Measurements from ENCODE around the gene HMGA1. TPM values are rescaled to one million over a fixed set of nuclear protein-coding genes. Genes with fewer than 3 reads are reported as not detected.

The HMGA1 gene
- polyA plus RNA-seq, 1 donor from 2014 or later = 31.5 TPM

- no peaks in the 10 kb centered on the region for H3K9me3 ChIP-seq (ENCODE audit: low read length)
- H3K9ac ChIP-seq (ENCODE audit: low read length) = no peak overlapping the region
- TF ChIP-seq EP300 (conservative IDR thresholded peaks at IDR 0.05; ENCODE audit: poor library complexity, severe bottlenecking) (no peak), CTCF (IDR thresholded peaks at IDR 0.05; ENCODE audit: poor library complexity, severe bottlenecking) (no peak), TAF1 (IDR thresholded peaks at IDR 0.05; ENCODE audit: low read depth) (no peak), SMC3 (conservative IDR thresholded peaks at IDR 0.05; ENCODE audit: poor library complexity) (no peak), POLR2AphosphoS5 (IDR thresholded peaks at IDR 0.05) (no peak), RAD21 (conservative IDR thresholded peaks at IDR 0.05) (no peak), REST (IDR thresholded peaks at IDR 0.05; ENCODE audit: borderline replicate concordance) (no peak), EZH2 (IDR thresholded peaks at IDR 0.05; ENCODE audit: borderline replicate concordance, insufficient read depth, low read length, poor library complexity, severe bottlenecking) (no peak)
- H3F3A ChIP-seq (ENCODE audit: insufficient read depth, low read length, poor library complexity, severe bottlenecking) = no peaks in the 10 kb centered on the region
- H2AFZ ChIP-seq (ENCODE audit: low read depth, low read length) = no peak overlapping the region
- peaks cover 4% of the 10 kb centered on the region for H4K20me1 ChIP-seq (ENCODE audit: insufficient read depth)
- H3K9me2 ChIP-seq (ENCODE audit: insufficient read depth, low read length) = no peaks in the 10 kb centered on the region
- peaks cover 24% of the 10 kb centered on the region for H3K79me2 ChIP-seq (replicated peaks; ENCODE audit: insufficient read depth, low read length)
- H3K27ac ChIP-seq (ENCODE audit: low read length) = no peak overlapping the region
- no peak overlapping the region for H3K4me3 ChIP-seq (ENCODE audit: low read length)
- no peak overlapping the region for H3K4me2 ChIP-seq (ENCODE audit: low read length)
- H3K36me3 ChIP-seq (ENCODE audit: insufficient read depth, low read length) = no peaks in the 10 kb centered on the region
- H3K27me3 ChIP-seq (ENCODE audit: insufficient read depth, low read depth, low read length) = peaks cover 5% of the 10 kb centered on the region
Measured at GRCh38 chr6:34240329-34241248, 3.9 kb downstream of the HMGA1 start.

- H3K9ac ChIP-seq (ENCODE audit: low read length) = no peak overlapping the region
- H2AFZ ChIP-seq (ENCODE audit: low read depth, low read length) = no peak overlapping the region
- H3K36me3 ChIP-seq (ENCODE audit: insufficient read depth, low read length) = no peaks in the 10 kb centered on the region
- no peak overlapping the region for H3K4me2 ChIP-seq (ENCODE audit: low read length)
- TF ChIP-seq POLR2AphosphoS5 (IDR thresholded peaks at IDR 0.05) (no peak), RAD21 (conservative IDR thresholded peaks at IDR 0.05) (no peak), SMC3 (conservative IDR thresholded peaks at IDR 0.05; ENCODE audit: poor library complexity) (no peak), CTCF (IDR thresholded peaks at IDR 0.05; ENCODE audit: poor library complexity, severe bottlenecking) (no peak), EZH2 (IDR thresholded peaks at IDR 0.05; ENCODE audit: borderline replicate concordance, insufficient read depth, low read length, poor library complexity, severe bottlenecking) (no peak), TAF1 (IDR thresholded peaks at IDR 0.05; ENCODE audit: low read depth) (no peak), REST (IDR thresholded peaks at IDR 0.05; ENCODE audit: borderline replicate concordance) (no peak), MXI1 (conservative IDR thresholded peaks at IDR 0.05; ENCODE audit: poor library complexity, severe bottlenecking) (no peak), EP300 (conservative IDR thresholded peaks at IDR 0.05; ENCODE audit: poor library complexity, severe bottlenecking) (no peak)
- H3K79me2 ChIP-seq (replicated peaks; ENCODE audit: insufficient read depth, low read length) = peaks cover 24% of the 10 kb centered on the region
- H4K20me1 ChIP-seq (ENCODE audit: insufficient read depth) = peaks cover 4% of the 10 kb centered on the region
- no peak overlapping the region for H3K27ac ChIP-seq (ENCODE audit: low read length)
- no peaks in the 10 kb centered on the region for H3F3A ChIP-seq (ENCODE audit: insufficient read depth, low read length, poor library complexity, severe bottlenecking)
- H3K9me2 ChIP-seq (ENCODE audit: insufficient read depth, low read length) = no peaks in the 10 kb centered on the region
- H3K27me3 ChIP-seq (ENCODE audit: insufficient read depth, low read depth, low read length) = no peaks in the 10 kb centered on the region
- H3K9me3 ChIP-seq (ENCODE audit: low read length) = no peaks in the 10 kb centered on the region
- no peak overlapping the region for H3K4me3 ChIP-seq (ENCODE audit: low read length)
Measured at GRCh38 chr6:34241351-34242215, 4.9 kb downstream of the HMGA1 start.
